ENCODE measurements around the gene NDUFS1.
"Not testable (repeated sequence)": the region's sequence is repeated elsewhere in the genome, so short reads cannot be mapped to it uniquely, and the experiment has no call there.

Gene NDUFS1

GRCh38 chr2:206164261-206164862 lies 5.1 kb upstream of the NDUFS1 start:
- no peak overlapping the region for H3K27ac ChIP-seq
- no peak overlapping the region for H3K4me3 ChIP-seq

GRCh38 chr2:206163251-206163880 lies 4.1 kb upstream of the NDUFS1 start:
- H3K27ac ChIP-seq, result no peak overlapping the region
- H3K4me3 ChIP-seq, result no peak overlapping the region

- not testable (repeated sequence) for H3K27ac ChIP-seq, H3K4me3 ChIP-seq
Measured at GRCh38 chr2:206162401-206162800, 3.2 kb upstream of the NDUFS1 start.

GRCh38 chr2:206160807-206161179 lies 1.5 kb upstream of the NDUFS1 start:
- H3K4me3 ChIP-seq, result peak overlapping the region; percentile 47 to 91 (median 86)
- peak overlapping the region in 17 of 21 experiments; percentile 88 to 98 (median 95) for H3K27ac ChIP-seq

- peak overlapping the region; percentile 47 to 91 (median 86) for H3K4me3 ChIP-seq
- peak overlapping the region; percentile 28 to 98 (median 94) for H3K27ac ChIP-seq
Measured at GRCh38 chr2:206160125-206160806, 1.0 kb upstream of the NDUFS1 start.

GRCh38 chr2:206158563-206159345 lies 490 bp downstream of the NDUFS1 start:
- peak overlapping the region; percentile 47 to 91 (median 86) for H3K4me3 ChIP-seq
- H3K27ac ChIP-seq, result peak overlapping the region; percentile 50 to 98 (median 94)

- H3K4me3 ChIP-seq, H3K27ac ChIP-seq: not testable (repeated sequence)
Measured at GRCh38 chr2:206157014-206157413, 2.2 kb downstream of the NDUFS1 start.

GRCh38 chr2:206154197-206154596 lies 5.0 kb downstream of the NDUFS1 start:
- no peak overlapping the region for H3K27ac ChIP-seq
- H3K4me3 ChIP-seq, result no peak overlapping the region

- Histone ChIP-seq H3K4me3 (no peak overlapping the region), H3K27ac (no peak overlapping the region)
Measured at GRCh38 chr2:206150631-206151030, 8.6 kb downstream of the NDUFS1 start.

GRCh38 chr2:206150168-206150567 lies 9.1 kb downstream of the NDUFS1 start:
- no peak overlapping the region for H3K27ac ChIP-seq
- H3K4me3 ChIP-seq, result no peak overlapping the region

GRCh38 chr2:206149330-206149729 lies 9.9 kb downstream of the NDUFS1 start:
- Histone ChIP-seq H3K4me3 (no peak overlapping the region), H3K27ac (no peak overlapping the region)

- Histone ChIP-seq H3K4me3 (no peak overlapping the region), H3K27ac (no peak overlapping the region)
Measured at GRCh38 chr2:206145665-206146064, 13.6 kb downstream of the NDUFS1 start.

- H3K27ac ChIP-seq, result no peak overlapping the region
- H3K4me3 ChIP-seq, result no peak overlapping the region
Measured at GRCh38 chr2:206144383-206144782, 14.9 kb downstream of the NDUFS1 start.

GRCh38 chr2:206143451-206143850 lies 15.8 kb downstream of the NDUFS1 start:
- H3K4me3 ChIP-seq, result no peak overlapping the region
- no peak overlapping the region for H3K27ac ChIP-seq

- Histone ChIP-seq H3K27ac (no peak overlapping the region), H3K4me3 (no peak overlapping the region)
Measured at GRCh38 chr2:206127656-206128055, 31.6 kb downstream of the NDUFS1 start.

GRCh38 chr2:206125901-206126300 lies 33.3 kb downstream of the NDUFS1 start:
- Histone ChIP-seq H3K27ac (no peak overlapping the region), H3K4me3 (no peak overlapping the region)

GRCh38 chr2:206122569-206122968 lies 36.7 kb downstream of the NDUFS1 start:
- H3K4me3 ChIP-seq, H3K27ac ChIP-seq: not testable (repeated sequence)

- no peak overlapping the region for H3K4me3 ChIP-seq
- no peak overlapping the region for H3K27ac ChIP-seq
Measured at GRCh38 chr2:206116278-206116677, 43.0 kb downstream of the NDUFS1 start.

- Histone ChIP-seq H3K27ac (no peak overlapping the region), H3K4me3 (no peak overlapping the region)
Measured at GRCh38 chr2:206115026-206115578, 44.1 kb downstream of the NDUFS1 start.
